ENCODE measurements around the gene LRP1.
A peak's percentile ranks its signal among the peaks of the same experiment; 100 is the strongest.

LRP1 gene

GRCh38 chr12:57237596-57237931 is 109.3 kb downstream of the LRP1 start:
- no peak overlapping the region for H3K27ac ChIP-seq
- H3K4me2 ChIP-seq = peak overlapping the region; percentile 99; the same call in 1 of the 2 replicates
- no peaks in the 10 kb centered on the region for H3K79me2 ChIP-seq (ENCODE audit: insufficient read depth, low read depth)
- H3K36me3 ChIP-seq (ENCODE audit: insufficient read depth) = peaks cover 12% of the 10 kb centered on the region; the same call in 1 of the 2 replicates
- no peak overlapping the region for H3K4me3 ChIP-seq (IDR thresholded peaks at IDR 0.05; ENCODE audit: insufficient read depth, low read depth, low read length)
- peaks cover 52% of the 10 kb centered on the region for H3K27me3 ChIP-seq (ENCODE audit: insufficient read depth, low read depth)
- peaks cover 50% of the 10 kb centered on the region for H3K4me1 ChIP-seq (ENCODE audit: low read depth, poor library complexity, severe bottlenecking)
- H4K20me1 ChIP-seq (ENCODE audit: insufficient read depth) = no peaks in the 10 kb centered on the region
- no peak overlapping the region for H2AFZ ChIP-seq (ENCODE audit: low read depth)
- H3K9ac ChIP-seq = no peak overlapping the region; the same call in 1 of the 2 replicates
- no peak for TF ChIP-seq CTCF (conservative IDR thresholded peaks at IDR 0.05; ENCODE audit: low read depth, low read length)

- Histone ChIP-seq H3K27ac (no peak overlapping the region), H3K4me1 (ENCODE audit: low read depth, poor library complexity, severe bottlenecking) (peaks cover 52% of the 10 kb centered on the region), H2AFZ (ENCODE audit: low read depth) (peak overlapping the region; percentile 95), H3K9ac (no peak overlapping the region; the same call in 1 of the 2 replicates), H3K79me2 (ENCODE audit: insufficient read depth, low read depth) (no peaks in the 10 kb centered on the region), H3K4me3 (IDR thresholded peaks at IDR 0.05; ENCODE audit: insufficient read depth, low read depth, low read length) (no peak overlapping the region), H3K27me3 (ENCODE audit: insufficient read depth, low read depth) (peaks cover 55% of the 10 kb centered on the region), H3K36me3 (ENCODE audit: insufficient read depth) (peaks cover 10% of the 10 kb centered on the region; the same call in 1 of the 2 replicates), H3K4me2 (peak overlapping the region; percentile 99), H4K20me1 (ENCODE audit: insufficient read depth) (no peaks in the 10 kb centered on the region)
- TF ChIP-seq CTCF (conservative IDR thresholded peaks at IDR 0.05; ENCODE audit: low read depth, low read length) = no peak
Observed at GRCh38 chr12:57237932-57238853, 109.9 kb downstream of the LRP1 start.

GRCh38 chr12:57238854-57239554 is 110.7 kb downstream of the LRP1 start:
- Histone ChIP-seq H3K4me1 (ENCODE audit: low read depth, poor library complexity, severe bottlenecking) (peaks cover 57% of the 10 kb centered on the region), H3K4me3 (IDR thresholded peaks at IDR 0.05; ENCODE audit: insufficient read depth, low read depth, low read length) (no peak overlapping the region), H3K4me2 (peak overlapping the region; percentile 99), H3K79me2 (ENCODE audit: insufficient read depth, low read depth) (no peaks in the 10 kb centered on the region), H2AFZ (ENCODE audit: low read depth) (peak overlapping the region; percentile 95), H3K36me3 (ENCODE audit: insufficient read depth) (peaks cover 4% of the 10 kb centered on the region; the same call in 1 of the 2 replicates), H3K27me3 (ENCODE audit: insufficient read depth, low read depth) (peaks cover 58% of the 10 kb centered on the region), H3K9ac (peak overlapping the region; percentile 57; the same call in 1 of the 2 replicates), H4K20me1 (ENCODE audit: insufficient read depth) (no peaks in the 10 kb centered on the region), H3K27ac (no peak overlapping the region)
- peak; percentile 100 for TF ChIP-seq CTCF (conservative IDR thresholded peaks at IDR 0.05; ENCODE audit: low read depth, low read length)

- Histone ChIP-seq H3K9ac (peak overlapping the region; percentile 57; the same call in 1 of the 2 replicates), H3K36me3 (ENCODE audit: insufficient read depth) (no peaks in the 10 kb centered on the region), H3K4me2 (peak overlapping the region; percentile 99), H3K4me1 (ENCODE audit: low read depth, poor library complexity, severe bottlenecking) (peaks cover 59% of the 10 kb centered on the region), H3K79me2 (ENCODE audit: insufficient read depth, low read depth) (no peaks in the 10 kb centered on the region), H3K4me3 (IDR thresholded peaks at IDR 0.05; ENCODE audit: insufficient read depth, low read depth, low read length) (no peak overlapping the region), H3K27ac (no peak overlapping the region), H3K27me3 (ENCODE audit: insufficient read depth, low read depth) (peaks cover 64% of the 10 kb centered on the region), H2AFZ (ENCODE audit: low read depth) (peak overlapping the region; percentile 95), H4K20me1 (ENCODE audit: insufficient read depth) (no peaks in the 10 kb centered on the region)
- TF ChIP-seq CTCF (conservative IDR thresholded peaks at IDR 0.05; ENCODE audit: low read depth, low read length) = no peak
Observed at GRCh38 chr12:57239587-57240065, 111.3 kb downstream of the LRP1 start.
